Measurements from ENCODE around the gene SEC14L3. TPM values are rescaled to one million over a fixed set of nuclear protein-coding genes. Genes with fewer than 3 reads are reported as not detected.

Gene SEC14L3
- total and polyA plus RNA-seq, 2 of the 4 experiments (the other 2 are of a cell fraction): not detected

- no peak overlapping the region for H2BK120ac ChIP-seq (ENCODE audit: low read depth, low read length)
- no peak overlapping the region for H2BK15ac ChIP-seq (ENCODE audit: low read depth, low read length)
- H3K56ac ChIP-seq (ENCODE audit: extremely low read depth, insufficient read depth, low read length): no peak overlapping the region
- intact Hi-C loops (cut with micrococcal nuclease) (no loop called here), in situ Hi-C loops (cut with MboI; ENCODE audit: low sequenced_read_pairs) (no loop called here), dilution Hi-C loops (cut with HindIII; ENCODE audit: low sequenced_read_pairs, unreplicated experiment) (no loop called here)
- no peak overlapping the region for H3K9ac ChIP-seq (ENCODE audit: low read depth, low read length)
- no peak overlapping the region for H3K18ac ChIP-seq (ENCODE audit: low read depth, low read length)
- H3K9me3 ChIP-seq (ENCODE audit: control insufficient read depth, insufficient read depth, low read length): no peaks in the 10 kb centered on the region
- H3K27me3 ChIP-seq (ENCODE audit: control insufficient read depth, insufficient read depth, low read length): peaks cover 39% of the 10 kb centered on the region
- H3K23ac ChIP-seq (ENCODE audit: low read depth, low read length): no peak overlapping the region
- no peaks in the 10 kb centered on the region for H4K20me1 ChIP-seq (ENCODE audit: insufficient read depth, low read length)
- DNase-seq: no peak
- no peak overlapping the region for H3K27ac ChIP-seq (ENCODE audit: insufficient read depth, low read length)
- no peak overlapping the region for H2BK20ac ChIP-seq (ENCODE audit: low read depth, low read length)
- no peak overlapping the region for H3K14ac ChIP-seq (replicated peaks; ENCODE audit: low read depth, low read length)
- 60% methylated on average over 2 of the region's 3 CpGs; no CpG with 5 or more reads in 1 of the 2 experiments for WGBS, 2 experiments (ENCODE audit: extremely low coverage in 2 of 2, insufficient read length in 1 of 2)
- H3K9me1 ChIP-seq (ENCODE audit: insufficient read depth, low read length): no peaks in the 10 kb centered on the region
- H3K4me2 ChIP-seq (ENCODE audit: low read depth, low read length): no peak overlapping the region
- H3K4me3 ChIP-seq (ENCODE audit: insufficient read depth, low read depth, low read length): no peak overlapping the region
- no TSS peak for BruUV-seq (replicated peaks)
- H4K8ac ChIP-seq (ENCODE audit: low read depth in 2 of 2, low read length in 2 of 2): no peak overlapping the region
- ATAC-seq (ENCODE audit: low read depth): no peak
- no peak overlapping the region for H2AK5ac ChIP-seq (ENCODE audit: low read depth, low read length)
- CTCF ChIA-PET: no interaction called here
- POLR2A ChIA-PET (ENCODE audit: unreplicated experiment): no interaction called here
- H2AK9ac ChIP-seq (replicated peaks; ENCODE audit: low read depth, low read length, poor library complexity): no peak overlapping the region
- no peak overlapping the region for H3K4ac ChIP-seq (ENCODE audit: low read depth, low read length)
- TF ChIP-seq ELK1 (IDR thresholded peaks at IDR 0.05; ENCODE audit: borderline replicate concordance, low read depth, low read length) (no peak), FOS (IDR thresholded peaks at IDR 0.05; ENCODE audit: low read depth, low read length) (no peak), CEBPB (IDR thresholded peaks at IDR 0.05; ENCODE audit: low read depth, low read length) (no peak), CTCF (conservative IDR thresholded peaks at IDR 0.05; ENCODE audit: low read depth, low read length) (no peak), BHLHE40 (IDR thresholded peaks at IDR 0.05; ENCODE audit: low read depth, low read length) (no peak), POLR2A (IDR thresholded peaks at IDR 0.05; ENCODE audit: low read depth, low read length) (no peak), NFE2L2 (IDR thresholded peaks at IDR 0.05; ENCODE audit: low read depth, low read length) (no peak), MAZ (IDR thresholded peaks at IDR 0.05; ENCODE audit: borderline replicate concordance, low read depth, low read length) (no peak), MAFK (IDR thresholded peaks at IDR 0.05; ENCODE audit: low read depth, low read length) (no peak), RCOR1 (IDR thresholded peaks at IDR 0.05; ENCODE audit: insufficient replicate concordance, low read length) (no peak), SMC3 (IDR thresholded peaks at IDR 0.05; ENCODE audit: low read depth, low read length) (no peak), RAD21 (IDR thresholded peaks at IDR 0.05; ENCODE audit: low read length) (no peak), USF2 (IDR thresholded peaks at IDR 0.05; ENCODE audit: low read depth, low read length) (no peak), MXI1 (IDR thresholded peaks at IDR 0.05; ENCODE audit: borderline replicate concordance, low read depth, low read length) (no peak), RFX5 (IDR thresholded peaks at IDR 0.05; ENCODE audit: low read depth, low read length) (no peak), CHD1 (IDR thresholded peaks at IDR 0.05; ENCODE audit: low read depth, low read length) (no peak)
- H2AFZ ChIP-seq (replicated peaks; ENCODE audit: low read length, poor library complexity): no peak overlapping the region
- H4K5ac ChIP-seq (ENCODE audit: low read depth, low read length): no peak overlapping the region
- H2BK5ac ChIP-seq (ENCODE audit: low read depth, low read length, poor library complexity, severe bottlenecking): no peak overlapping the region
- H4K91ac ChIP-seq (ENCODE audit: insufficient read depth, low read depth, low read length): no peak overlapping the region
- no peaks in the 10 kb centered on the region for H3K79me1 ChIP-seq (ENCODE audit: low read depth in 1 of 2, low read length in 2 of 2)
- H3K36me3 ChIP-seq (ENCODE audit: control insufficient read depth, insufficient read depth, low read length): no peaks in the 10 kb centered on the region
- H3K4me1 ChIP-seq (ENCODE audit: control insufficient read depth, insufficient read depth, low read length): no peaks in the 10 kb centered on the region
Observed at GRCh38 chr22:30502911-30503310, 31.1 kb upstream of the SEC14L3 start.
